ENCODE data around the gene ZSCAN5A.

ZSCAN5A gene

GRCh38 chr19:56332695-56333094, 18.1 kb upstream of the ZSCAN5A start:
- DNase-seq (ENCODE audit: low read depth) = no peak
- TF ChIP-seq, protein P1, sequence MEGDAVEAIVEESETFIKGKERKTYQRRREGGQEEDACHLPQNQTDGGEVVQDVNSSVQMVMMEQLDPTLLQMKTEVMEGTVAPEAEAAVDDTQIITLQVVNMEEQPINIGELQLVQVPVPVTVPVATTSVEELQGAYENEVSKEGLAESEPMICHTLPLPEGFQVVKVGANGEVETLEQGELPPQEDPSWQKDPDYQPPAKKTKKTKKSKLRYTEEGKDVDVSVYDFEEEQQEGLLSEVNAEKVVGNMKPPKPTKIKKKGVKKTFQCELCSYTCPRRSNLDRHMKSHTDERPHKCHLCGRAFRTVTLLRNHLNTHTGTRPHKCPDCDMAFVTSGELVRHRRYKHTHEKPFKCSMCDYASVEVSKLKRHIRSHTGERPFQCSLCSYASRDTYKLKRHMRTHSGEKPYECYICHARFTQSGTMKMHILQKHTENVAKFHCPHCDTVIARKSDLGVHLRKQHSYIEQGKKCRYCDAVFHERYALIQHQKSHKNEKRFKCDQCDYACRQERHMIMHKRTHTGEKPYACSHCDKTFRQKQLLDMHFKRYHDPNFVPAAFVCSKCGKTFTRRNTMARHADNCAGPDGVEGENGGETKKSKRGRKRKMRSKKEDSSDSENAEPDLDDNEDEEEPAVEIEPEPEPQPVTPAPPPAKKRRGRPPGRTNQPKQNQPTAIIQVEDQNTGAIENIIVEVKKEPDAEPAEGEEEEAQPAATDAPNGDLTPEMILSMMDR (IDR thresholded peaks at IDR 0.05; ENCODE audit: low read depth, low read length) = no peak
- no peak for TF ChIP-seq POLR2A (IDR thresholded peaks at IDR 0.05; ENCODE audit: extremely low read depth, insufficient read length)
- TF ChIP-seq MYC (IDR thresholded peaks at IDR 0.05; ENCODE audit: low read depth, low read length) = no peak
- no peak for TF ChIP-seq MAX (IDR thresholded peaks at IDR 0.05; ENCODE audit: low read depth, low read length)

GRCh38 chr19:56324436-56324835, 9.8 kb upstream of the ZSCAN5A start:
- DNase-seq (ENCODE audit: low read depth) = no peak
- no peak overlapping the region for H3K4me3 ChIP-seq (ENCODE audit: low read depth, low read length)
- TF ChIP-seq, protein P1 (IDR thresholded peaks at IDR 0.05; ENCODE audit: low read depth, low read length) = no peak
- TF ChIP-seq POLR2A (IDR thresholded peaks at IDR 0.05; ENCODE audit: extremely low read depth, insufficient read length) (no peak), MAX (IDR thresholded peaks at IDR 0.05; ENCODE audit: low read depth, low read length) (no peak), MYC (IDR thresholded peaks at IDR 0.05; ENCODE audit: low read depth, low read length) (no peak)

More at GRCh38 chr19:56332695-56333094, 18.1 kb upstream of the ZSCAN5A start:
- no peak overlapping the region for H3K4me3 ChIP-seq (ENCODE audit: low read depth, low read length)

- peak; percentile 71 for DNase-seq (ENCODE audit: low read depth)
- TF ChIP-seq, protein P1 (IDR thresholded peaks at IDR 0.05; ENCODE audit: low read depth, low read length) = no peak
- TF ChIP-seq POLR2A (IDR thresholded peaks at IDR 0.05; ENCODE audit: extremely low read depth, insufficient read length) (no peak), MYC (IDR thresholded peaks at IDR 0.05; ENCODE audit: low read depth, low read length) (no peak)
- H3K4me3 ChIP-seq (ENCODE audit: low read depth, low read length) = no peak overlapping the region
Measured at GRCh38 chr19:56321989-56322440, 7.4 kb upstream of the ZSCAN5A start.

DNA sequence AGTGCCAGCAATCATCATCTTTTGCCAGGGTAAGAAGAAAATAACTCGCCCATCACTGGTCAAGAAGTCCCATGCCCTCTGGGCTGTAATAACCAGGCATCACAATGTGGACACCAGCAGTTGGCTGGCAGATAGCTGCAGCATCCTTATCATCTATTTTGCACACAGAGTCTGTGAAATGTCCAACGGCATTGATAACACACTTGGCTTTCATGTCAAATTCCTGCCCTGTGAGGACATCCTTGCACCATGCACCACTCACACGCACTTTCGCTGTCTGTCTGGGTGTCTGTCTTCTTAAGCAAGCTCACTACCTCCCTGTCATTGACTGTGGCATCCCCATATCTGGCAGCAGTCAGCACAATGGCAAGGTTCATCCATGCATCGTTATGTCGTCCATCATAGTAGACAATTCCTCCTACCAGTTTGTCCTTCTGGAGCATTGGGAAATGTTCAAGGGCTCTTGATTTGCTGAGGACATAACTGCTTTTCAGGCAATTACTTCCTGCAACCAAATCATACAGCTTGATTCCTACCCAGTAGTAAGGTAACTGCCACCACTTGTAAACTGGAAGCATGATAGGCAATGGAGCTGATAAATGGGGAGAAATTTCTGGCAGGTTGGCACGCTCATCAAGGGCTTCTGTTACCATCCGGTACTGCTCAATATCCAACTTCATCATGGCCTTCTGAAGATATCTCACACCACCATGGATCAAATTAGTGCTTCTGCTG, 6.8 kb upstream of the ZSCAN5A start:
- TF ChIP-seq MYC (IDR thresholded peaks at IDR 0.05; ENCODE audit: low read depth, low read length) (no peak), POLR2A (IDR thresholded peaks at IDR 0.05; ENCODE audit: extremely low read depth, insufficient read length) (no peak), MAX (IDR thresholded peaks at IDR 0.05; ENCODE audit: low read depth, low read length) (no peak)
- TF ChIP-seq, protein P1 (IDR thresholded peaks at IDR 0.05; ENCODE audit: low read depth, low read length) = no peak
- no peak overlapping the region for H3K4me3 ChIP-seq (ENCODE audit: low read depth, low read length)
- no peak for DNase-seq (ENCODE audit: low read depth)

- TF ChIP-seq MAX (IDR thresholded peaks at IDR 0.05; ENCODE audit: low read depth, low read length) = no peak
- no peak for TF ChIP-seq POLR2A (IDR thresholded peaks at IDR 0.05; ENCODE audit: extremely low read depth, insufficient read length)
- TF ChIP-seq MYC (IDR thresholded peaks at IDR 0.05; ENCODE audit: low read depth, low read length) = no peak
- TF ChIP-seq, protein P1 (IDR thresholded peaks at IDR 0.05; ENCODE audit: low read depth, low read length) = no peak
Measured at GRCh38 chr19:56319991-56320390, 5.4 kb upstream of the ZSCAN5A start.

More at GRCh38 chr19:56319991-56320390, 5.4 kb upstream of the ZSCAN5A start:
- DNase-seq (ENCODE audit: low read depth) = peak; percentile 37
- H3K4me3 ChIP-seq (ENCODE audit: low read depth, low read length) = no peak overlapping the region
